Ectodermal cell (in vitro differentiated cells): ENCODE measurements around the gene HTT-AS. TPM values are rescaled to one million over a fixed set of nuclear protein-coding genes. Genes with fewer than 3 reads are reported as not detected.

Source experiments
- H3K27ac ChIP-seq: 2 replicates; pipeline ENCODE4 v1.7.0; 2013; ENCODE audit warnings: mild to moderate bottlenecking, low read depth, low read length; ENCODE audit not compliant: insufficient read depth, poor library complexity, severe bottlenecking
- H3K27me3 ChIP-seq: 2 replicates; pipeline ENCODE4 v1.7.0; 2013; ENCODE audit warnings: mild to moderate bottlenecking, low read length; ENCODE audit not compliant: insufficient read depth, control insufficient read depth, poor library complexity, severe bottlenecking
- H3K36me3 ChIP-seq: one replicate; pipeline ENCODE4 v1.7.0; 2013; ENCODE audit warnings: low read length; ENCODE audit not compliant: control insufficient read depth, insufficient read depth
- H3K4me1 ChIP-seq: one replicate; pipeline ENCODE4 v1.7.0; 2013; ENCODE audit warnings: low read length; ENCODE audit not compliant: control insufficient read depth, insufficient read depth
- H3K4me3 ChIP-seq: 2 replicates; pipeline ENCODE4 v1.7.0; 2013; ENCODE audit warnings: low read depth, low read length, control low read depth; ENCODE audit not compliant: insufficient read depth
- H3K9me3 ChIP-seq: 2 replicates; pipeline ENCODE4 v1.7.0; 2013; ENCODE audit warnings: mild to moderate bottlenecking, low read length, moderate library complexity; ENCODE audit not compliant: control insufficient read depth
- WGBS, 2 experiments: methylation state at CpG; one replicate each; pipeline ENCODE4 v1.1.7; 2013; ENCODE audit warnings: missing lambda C conversion rate in 2 of 2; 5-methylcytosine and 5-hydroxymethylcytosine counted together
- polyA plus RNA-seq, 4 experiments: library from polyadenylated mRNA; stranded (reverse); fragments of 50-300 nt; gene quantifications; one replicate each; pipeline ENCODE4 v1.2.3, GENCODE V29; 2013

The HTT-AS gene
- not detected for polyA plus RNA-seq (2013, experiment 1 of 4)
- not detected for polyA plus RNA-seq (2013, experiment 2 of 4)
- not detected for polyA plus RNA-seq (2013, experiment 3 of 4)
- polyA plus RNA-seq (2013, experiment 4 of 4) = not detected

DNA sequence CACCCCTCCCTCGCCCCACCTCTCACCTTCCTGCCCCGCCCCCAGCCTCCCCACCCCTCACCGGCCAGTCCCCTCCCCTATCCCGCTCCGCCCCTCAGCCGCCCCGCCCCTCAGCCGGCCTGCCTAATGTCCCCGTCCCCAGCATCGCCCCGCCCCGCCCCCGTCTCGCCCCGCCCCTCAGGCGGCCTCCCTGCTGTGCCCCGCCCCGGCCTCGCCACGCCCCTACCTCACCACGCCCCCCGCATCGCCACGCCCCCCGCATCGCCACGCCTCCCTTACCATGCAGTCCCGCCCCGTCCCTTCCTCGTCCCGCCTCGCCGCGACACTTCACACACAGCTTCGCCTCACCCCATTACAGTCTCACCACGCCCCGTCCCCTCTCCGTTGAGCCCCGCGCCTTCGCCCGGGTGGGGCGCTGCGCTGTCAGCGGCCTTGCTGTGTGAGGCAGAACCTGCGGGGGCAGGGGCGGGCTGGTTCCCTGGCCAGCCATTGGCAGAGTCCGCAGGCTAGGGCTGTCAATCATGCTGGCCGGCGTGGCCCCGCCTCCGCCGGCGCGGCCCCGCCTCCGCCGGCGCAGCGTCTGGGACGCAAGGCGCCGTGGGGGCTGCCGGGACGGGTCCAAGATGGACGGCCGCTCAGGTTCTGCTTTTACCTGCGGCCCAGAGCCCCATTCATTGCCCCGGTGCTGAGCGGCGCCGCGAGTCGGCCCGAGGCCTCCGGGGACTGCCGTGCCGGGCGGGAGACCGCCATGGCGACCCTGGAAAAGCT lies at the start of gene HTT-AS, which contains the start of gene HTT:
Gene HTT-AS, minus strand, starts transcription at position 461 of the 768 bp plus-strand sequence.
Gene HTT, plus strand, starts transcription at position 604 of the 768 bp plus-strand sequence. Its CDS starts 145 bp downstream, at position 749.
- no peaks in the 10 kb centered on the region for H3K27me3 ChIP-seq
- peak within 1 kb of the TSS; percentile 90 for H3K4me3 ChIP-seq
- 0 to 1% methylated on average over 73 to 78 of the region's 81 CpGs for WGBS, 2 experiments
- H3K36me3 ChIP-seq = no peaks in the 10 kb centered on the region
- H3K27ac ChIP-seq = peak within 1 kb of the TSS; percentile 95
- no peaks in the 10 kb centered on the region for H3K4me1 ChIP-seq
- no peaks in the 10 kb centered on the region for H3K9me3 ChIP-seq

- Histone ChIP-seq H3K4me3 (no peak overlapping the region), H3K27me3 (no peaks in the 10 kb centered on the region), H3K9me3 (no peaks in the 10 kb centered on the region), H3K27ac (no peak overlapping the region), H3K4me1 (no peaks in the 10 kb centered on the region), H3K36me3 (peaks cover 25% of the 10 kb centered on the region)
- 83 to 88% methylated on average over 3 of the region's 3 CpGs for WGBS, 2 experiments
Observed at GRCh38 chr4:3123181-3123671, 48.9 kb upstream of the HTT-AS start.

GRCh38 chr4:3122081-3122563 lies 47.8 kb upstream of the HTT-AS start:
- H3K27me3 ChIP-seq = no peaks in the 10 kb centered on the region
- no peaks in the 10 kb centered on the region for H3K4me1 ChIP-seq
- WGBS, 2 experiments = 93 to 97% methylated on average over 9 of the region's 9 CpGs
- no peak overlapping the region for H3K4me3 ChIP-seq
- no peaks in the 10 kb centered on the region for H3K9me3 ChIP-seq
- peaks cover 19% of the 10 kb centered on the region for H3K36me3 ChIP-seq
- no peak overlapping the region for H3K27ac ChIP-seq

DNA sequence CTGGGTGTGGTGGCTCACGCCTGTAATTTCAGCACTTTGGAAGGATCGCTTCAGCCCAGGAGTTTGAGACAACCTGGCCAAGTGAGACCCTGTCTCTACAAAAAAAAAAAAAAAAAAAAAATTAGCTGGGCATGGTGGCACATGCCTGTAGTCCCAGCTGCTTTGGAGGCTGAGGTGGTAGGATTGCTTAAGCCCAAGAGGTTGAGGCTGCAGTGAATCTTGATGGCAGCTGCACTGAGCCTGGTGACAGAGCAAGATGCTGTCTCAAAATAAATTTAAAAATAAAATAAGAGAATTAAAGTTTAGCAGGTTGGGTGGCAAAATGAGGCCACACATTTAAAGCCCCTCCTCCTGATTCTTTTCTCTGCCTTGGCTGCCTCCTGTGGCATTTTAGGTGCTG lies 47.3 kb upstream of the HTT-AS start:
- H3K27ac ChIP-seq = no peak overlapping the region
- H3K36me3 ChIP-seq = peaks cover 16% of the 10 kb centered on the region
- H3K27me3 ChIP-seq = no peaks in the 10 kb centered on the region
- 100% methylated on average over 2 of the region's 2 CpGs for WGBS, 2 experiments
- no peak overlapping the region for H3K4me3 ChIP-seq
- H3K9me3 ChIP-seq = no peaks in the 10 kb centered on the region
- no peaks in the 10 kb centered on the region for H3K4me1 ChIP-seq

- Histone ChIP-seq H3K9me3 (no peaks in the 10 kb centered on the region), H3K4me1 (no peaks in the 10 kb centered on the region), H3K27ac (no peak overlapping the region), H3K27me3 (no peaks in the 10 kb centered on the region), H3K4me3 (no peak overlapping the region), H3K36me3 (peaks cover 21% of the 10 kb centered on the region)
- WGBS, 2 experiments = 95 to 100% methylated on average over 9 of the region's 9 CpGs
Observed at GRCh38 chr4:3121110-3121509, 46.8 kb upstream of the HTT-AS start.

DNA sequence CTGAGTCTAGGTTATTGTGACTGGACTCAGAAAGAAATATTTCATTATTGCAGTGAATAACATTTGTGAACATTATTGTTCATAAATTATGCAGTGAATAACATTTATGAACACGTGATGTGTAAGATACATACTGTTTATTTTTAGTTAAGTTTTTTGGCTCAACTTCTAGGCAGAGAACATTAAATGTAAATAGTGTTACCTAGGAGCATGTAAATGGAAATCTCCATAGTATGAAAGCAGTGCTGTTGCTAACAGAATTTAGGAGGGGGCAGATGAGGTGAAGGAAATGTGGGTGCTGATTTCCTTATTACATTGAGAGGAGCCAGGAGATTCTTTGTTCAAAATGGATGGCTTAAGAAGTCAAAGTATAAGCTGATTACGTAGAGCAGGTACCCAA lies 45.1 kb upstream of the HTT-AS start:
- WGBS, 2 experiments = 96 to 98% methylated on average over 2 of the region's 2 CpGs
- Histone ChIP-seq H3K4me1 (no peaks in the 10 kb centered on the region), H3K27ac (no peak overlapping the region), H3K9me3 (no peaks in the 10 kb centered on the region), H3K36me3 (peaks cover 31% of the 10 kb centered on the region), H3K4me3 (no peak overlapping the region), H3K27me3 (no peaks in the 10 kb centered on the region)

- Histone ChIP-seq H3K36me3 (peaks cover 33% of the 10 kb centered on the region), H3K4me3 (no peak overlapping the region), H3K27me3 (no peaks in the 10 kb centered on the region), H3K27ac (no peak overlapping the region), H3K4me1 (no peaks in the 10 kb centered on the region), H3K9me3 (no peaks in the 10 kb centered on the region)
- WGBS, 2 experiments = 96 to 97% methylated on average over 8 of the region's 8 CpGs
Observed at GRCh38 chr4:3118312-3118711, 44.0 kb upstream of the HTT-AS start.

DNA sequence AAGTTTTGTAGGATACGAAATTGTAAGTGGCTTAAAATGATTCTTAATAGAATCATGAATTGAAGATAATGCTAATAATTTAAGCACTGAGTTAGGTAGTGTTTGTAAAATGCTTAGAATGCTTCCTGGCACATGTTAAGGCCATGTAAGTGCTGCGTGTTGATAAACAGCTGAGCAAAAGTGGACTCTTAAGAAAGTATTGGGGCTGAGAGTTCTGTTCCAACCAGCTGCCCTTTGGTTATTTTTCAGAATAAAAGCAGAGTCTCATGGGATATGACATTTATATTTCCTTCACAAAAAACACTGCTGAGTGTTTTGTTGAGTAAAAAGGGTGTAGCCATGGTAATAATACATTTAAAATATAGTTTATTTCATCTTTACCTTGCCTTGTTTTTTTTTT lies 42.6 kb upstream of the HTT-AS start:
- H3K4me3 ChIP-seq = no peak overlapping the region
- H3K36me3 ChIP-seq = peaks cover 37% of the 10 kb centered on the region
- no peaks in the 10 kb centered on the region for H3K9me3 ChIP-seq
- H3K4me1 ChIP-seq = no peaks in the 10 kb centered on the region
- no peak overlapping the region for H3K27ac ChIP-seq
- WGBS, 2 experiments = 95 to 99% methylated on average over 2 of the region's 2 CpGs
- no peaks in the 10 kb centered on the region for H3K27me3 ChIP-seq

DNA sequence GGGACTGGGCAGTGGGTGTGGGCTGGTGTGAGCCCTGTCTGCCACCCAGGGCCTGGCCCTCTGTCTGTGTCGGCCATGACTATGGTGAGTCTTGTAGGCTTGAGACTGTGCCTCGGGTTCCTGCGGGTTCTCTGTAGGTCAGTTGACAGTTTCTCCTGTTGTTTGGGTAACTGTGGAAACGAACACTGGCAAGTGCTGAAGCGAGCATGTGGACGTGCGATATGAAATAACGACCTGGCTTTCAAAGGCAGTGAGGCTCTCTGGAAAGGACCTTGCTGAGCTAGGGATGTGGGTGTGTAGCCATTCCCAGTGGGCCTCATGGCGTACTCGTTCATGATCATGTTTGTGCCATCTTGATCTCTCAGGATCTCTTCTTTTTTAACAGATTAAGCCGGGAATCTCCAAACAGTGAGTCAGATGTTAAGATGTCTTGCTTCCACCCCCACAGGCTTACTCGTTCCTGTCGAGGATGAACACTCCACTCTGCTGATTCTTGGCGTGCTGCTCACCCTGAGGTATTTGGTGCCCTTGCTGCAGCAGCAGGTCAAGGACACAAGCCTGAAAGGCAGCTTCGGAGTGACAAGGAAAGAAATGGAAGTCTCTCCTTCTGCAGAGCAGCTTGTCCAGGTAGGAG lies 41.4 kb upstream of the HTT-AS start:
- WGBS, 2 experiments = 96 to 97% methylated on average over 15 of the region's 15 CpGs
- Histone ChIP-seq H3K4me3 (no peak overlapping the region), H3K27ac (no peak overlapping the region), H3K4me1 (no peaks in the 10 kb centered on the region), H3K36me3 (peaks cover 33% of the 10 kb centered on the region), H3K27me3 (no peaks in the 10 kb centered on the region), H3K9me3 (no peaks in the 10 kb centered on the region)

DNA sequence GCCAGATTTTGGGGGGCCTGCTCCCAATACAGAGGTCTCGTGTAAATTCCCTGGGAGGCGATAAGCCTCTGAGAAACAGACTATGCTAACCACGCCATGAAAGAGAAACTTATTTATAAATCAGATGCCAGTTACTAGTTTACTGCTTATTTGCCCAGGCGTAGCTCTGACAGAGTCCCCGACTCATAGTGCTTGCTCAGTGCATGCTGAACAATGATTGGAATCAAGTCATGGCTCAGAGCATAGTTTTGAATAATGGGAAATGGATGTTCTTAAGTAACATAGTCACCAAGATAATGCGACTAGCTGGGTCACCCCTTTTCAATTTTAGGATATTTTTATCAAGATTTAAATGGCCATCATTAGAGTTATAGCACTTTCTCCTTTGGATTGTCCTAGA lies 40.0 kb upstream of the HTT-AS start:
- Histone ChIP-seq H3K36me3 (peaks cover 37% of the 10 kb centered on the region), H3K27me3 (no peaks in the 10 kb centered on the region), H3K9me3 (no peaks in the 10 kb centered on the region), H3K4me1 (no peaks in the 10 kb centered on the region), H3K4me3 (no peak overlapping the region), H3K27ac (no peak overlapping the region)
- WGBS, 2 experiments = 95 to 96% methylated on average over 5 to 6 of the region's 6 CpGs
